HepG2 (cell line): ENCODE results near the gene ANKRD44. TPM values are rescaled to one million over a fixed set of nuclear protein-coding genes. Genes with fewer than 3 reads are reported as not detected.

ENCODE experiments used
- ATAC-seq: fragments of 200-7000 bp; cut with Tn5 transposase; 3 replicates; pipeline ENCODE4 v1.9.1; 2020; ENCODE audit warnings: mild to moderate bottlenecking, moderate library complexity
- BruUV-seq: library from RNA; stranded (reverse); fragments of 400-500 nt; replicated peaks from 2 replicates; lab custom pipeline; 2021; lab: Mats Ljungman, UMichigan
- CTCF ChIA-PET: fragments of 300-600 bp; formaldehyde crosslinking; extraction: SDS; loops from one replicate; lab custom pipeline; 2021; ENCODE audit warnings: low total read pairs, inconsistent platforms, low intra/inter-chr PET ratio; lab: Yijun Ruan, JAX
- POLR2A ChIA-PET: fragments of 350-600 bp; sonication (Branson Sonifier 250); formaldehyde crosslinking; loops from one replicate; lab custom pipeline; 2020; ENCODE audit warnings: antibody characterized with exemption, inconsistent platforms; lab: Yijun Ruan, JAX
- DNase-seq: peaks from one replicate; pipeline ENCODE4 v3.0.0-alpha.2; 2015; ENCODE audit warnings: low spot score
- FAIRE-seq: peaks from 3 replicates; lab custom pipeline; 2011; peaks lifted over from hg19 to GRCh38; lab: Jason Lieb, UNC
- H2AFZ ChIP-seq: one replicate; pipeline ENCODE4 v1.6.1; 2011; ENCODE audit warnings: low read length, inconsistent platforms
- H3K27ac ChIP-seq: fragments of 300-600 bp; 3 replicates; pipeline ENCODE4 v1.8.0; 2011; ENCODE audit warnings: mixed run types, mild to moderate bottlenecking, mixed read lengths, low read length, inconsistent platforms; ENCODE audit not compliant: insufficient read depth; ENCODE audit errors: extremely low read length
- H3K27me3 ChIP-seq, 2 experiments: fragments of 200-600 bp in 1 of 2; 2 replicates in 1 of 2; 3 replicates in 1 of 2; pipeline versions ENCODE4 v1.6.0 to v1.8.0; 2011; ENCODE audit warnings: low read length in 2 of 2, mild to moderate bottlenecking in 2 of 2, moderate library complexity in 2 of 2, inconsistent platforms in 1 of 2; ENCODE audit not compliant: insufficient read depth in 2 of 2, control insufficient read depth in 1 of 2
- H3K36me3 ChIP-seq, 2 experiments: fragments of 200-600 bp in 1 of 2; replicated peaks in 1 of 2; 2 replicates in 1 of 2; 3 replicates in 1 of 2; pipeline versions ENCODE4 v1.5.1 to v1.8.0; 2011; ENCODE audit warnings: low read length in 2 of 2, inconsistent platforms in 1 of 2; ENCODE audit not compliant: insufficient read depth in 2 of 2, control insufficient read depth in 1 of 2
- H3K4me1 ChIP-seq: 2 replicates; pipeline ENCODE4 v1.5.1; 2012; ENCODE audit warnings: low read length, inconsistent platforms; ENCODE audit not compliant: insufficient read depth
- H3K4me2 ChIP-seq: 2 replicates; pipeline ENCODE4 v1.6.0; 2011; ENCODE audit warnings: low read depth, low read length, inconsistent platforms
- H3K4me3 ChIP-seq, 3 experiments: fragments of 200-600 bp in 1 of 3; sonication (generic), shearing (Covaris generic) in 1 of 3; replicated peaks in 1 of 3; 2 replicates each; pipeline ENCODE4 v1.5.1; 2011 to 2016; ENCODE audit warnings: low read length in 3 of 3, inconsistent platforms in 2 of 3, low read depth in 2 of 3, mild to moderate bottlenecking in 2 of 3, control low read depth in 1 of 3, mixed read lengths in 1 of 3; ENCODE audit not compliant: insufficient read depth in 1 of 3
- H3K79me2 ChIP-seq: one replicate; pipeline ENCODE4 v1.6.1; 2011; ENCODE audit warnings: low read length, inconsistent platforms; ENCODE audit not compliant: insufficient read depth
- H3K9ac ChIP-seq: 2 replicates; pipeline ENCODE4 v1.6.0; 2011; ENCODE audit warnings: mild to moderate bottlenecking, low read depth, low read length, inconsistent platforms; ENCODE audit not compliant: insufficient read depth
- H3K9me3 ChIP-seq: 2 replicates; pipeline ENCODE4 v1.5.1; 2012; ENCODE audit warnings: mild to moderate bottlenecking, low read length
- H4K20me1 ChIP-seq: 2 replicates; pipeline ENCODE4 v1.6.0; 2011; ENCODE audit warnings: inconsistent platforms, mild to moderate bottlenecking, low read length, moderate library complexity; ENCODE audit not compliant: insufficient read depth
- BCL6 ChIP-seq: IDR thresholded peaks from 2 replicates; pipeline ENCODE4 v1.6.1; 2016; ENCODE audit warnings: missing genetic modification reagents, missing compliant biosample characterization
- BRCA1 ChIP-seq: sonication (generic); formaldehyde crosslinking; IDR thresholded peaks from 2 replicates; pipeline ENCODE4 v1.4.0; 2020; ENCODE audit warnings: missing genetic modification reagents
- CC2D1A ChIP-seq: sonication (generic); formaldehyde crosslinking; IDR thresholded peaks from 2 replicates; pipeline ENCODE4 v1.8.1; 2023; ENCODE audit warnings: mild to moderate bottlenecking, missing genetic modification reagents
- FLYWCH1 ChIP-seq: sonication (generic); formaldehyde crosslinking; IDR thresholded peaks from 2 replicates; pipeline ENCODE4 v1.8.1; 2023; ENCODE audit warnings: mild to moderate bottlenecking, missing genetic modification reagents
- HIVEP1 ChIP-seq: sonication (generic); formaldehyde crosslinking; IDR thresholded peaks from 2 replicates; pipeline ENCODE4 v1.4.0; 2020; ENCODE audit warnings: mild to moderate bottlenecking, missing genetic modification reagents
- HMG20A ChIP-seq: IDR thresholded peaks from 2 replicates; pipeline ENCODE4 v1.6.1; 2016; ENCODE audit warnings: borderline replicate concordance
- MED8 ChIP-seq: sonication (generic); formaldehyde crosslinking; IDR thresholded peaks from 2 replicates; pipeline ENCODE4 v1.8.1; 2023; ENCODE audit warnings: mild to moderate bottlenecking, missing genetic modification reagents; ENCODE audit not compliant: insufficient replicate concordance
- PPARG ChIP-seq: conservative IDR thresholded peaks from 2 replicates; pipeline ENCODE4 v1.6.1; 2016; ENCODE audit warnings: missing biosample characterization, missing genetic modification reagents
- SMAD3 ChIP-seq: sonication (generic); formaldehyde crosslinking; IDR thresholded peaks from 2 replicates; pipeline ENCODE4 v1.4.0; 2020; ENCODE audit warnings: missing genetic modification reagents
- SP140L ChIP-seq: sonication (generic); formaldehyde crosslinking; IDR thresholded peaks from 2 replicates; pipeline ENCODE4 v1.4.0; 2020; ENCODE audit warnings: missing genetic modification reagents, borderline replicate concordance
- SRSF1 ChIP-seq: fragments of 200-400 bp; formaldehyde crosslinking; optimal IDR thresholded peaks from 2 replicates; pipeline ENCODE3; 2017; ENCODE audit warnings: mild to moderate bottlenecking, low read depth, low read length, moderate library complexity
- STAG1 ChIP-seq: sonication (generic); formaldehyde crosslinking; IDR thresholded peaks from 2 replicates; pipeline ENCODE4 v1.4.0; 2020; ENCODE audit warnings: missing genetic modification reagents
- ZNF136 ChIP-seq: sonication (generic); formaldehyde crosslinking; IDR thresholded peaks from 2 replicates; pipeline ENCODE4 v1.8.1; 2022; ENCODE audit warnings: low read depth, mild to moderate bottlenecking, moderate library complexity, missing genetic modification reagents
- ZNF331 ChIP-seq: sonication (generic); formaldehyde crosslinking; IDR thresholded peaks from 2 replicates; pipeline ENCODE4 v1.4.0; 2020; ENCODE audit warnings: missing genetic modification reagents
- ZNF552 ChIP-seq: sonication (generic); formaldehyde crosslinking; IDR thresholded peaks from 2 replicates; pipeline ENCODE4 v1.9.0; 2022; ENCODE audit warnings: missing genetic modification reagents, mild to moderate bottlenecking, borderline replicate concordance
- ZNF746 ChIP-seq: sonication (generic); formaldehyde crosslinking; IDR thresholded peaks from 2 replicates; pipeline ENCODE4 v1.8.0; 2022; ENCODE audit warnings: mild to moderate bottlenecking, missing genetic modification reagents
- ZNF773 ChIP-seq: sonication (generic); formaldehyde crosslinking; IDR thresholded peaks from 2 replicates; pipeline ENCODE4 v1.4.0; 2020; ENCODE audit warnings: missing genetic modification reagents, borderline replicate concordance
- ZNF816 ChIP-seq: sonication (generic); formaldehyde crosslinking; IDR thresholded peaks from 2 replicates; pipeline ENCODE4 v1.8.0; 2022; ENCODE audit warnings: missing genetic modification reagents, mild to moderate bottlenecking, borderline replicate concordance
- WGBS: methylation state at CpG from one replicate; pipeline ENCODE4 v1.1.6; 2017; ENCODE audit warnings: low lambda C conversion rate; 5-methylcytosine and 5-hydroxymethylcytosine counted together
- in situ Hi-C: cut with HindIII; loops from 2 replicates; pipeline ENCODE4 v1.10.0; 2017; ENCODE audit warnings: low pct_unique_long_range_greater_than_20kb; ENCODE audit not compliant: extremely low pct_ligation_motif_present
- intact Hi-C: fragments of 100-400 bp; cut with micrococcal nuclease; formaldehyde crosslinking; loops from one replicate; pipeline ENCODE4 v1.10.0; 2022; ENCODE audit not compliant: unreplicated experiment
- polyA plus RNA-seq, 8 experiments: library from polyadenylated mRNA; depleted of rRNA in 3 of 8; stranded (reverse) in 7 of 8; unstranded in 1 of 8; fragments of >200 nt; fragmentation: Illumina TruSeq in 4 of 8; extraction: Trizol in 4 of 8; gene quantifications; 2 replicates each; pipeline versions ENCODE4 v1.2.1 to v1.2.3, GENCODE V29; 2011 to 2016; ENCODE audit warnings: low read depth in 4 of 8, missing spikeins in 1 of 8, mixed read lengths in 1 of 8; ENCODE audit not compliant: insufficient read depth in 1 of 8
- total RNA-seq, 5 experiments: library from RNA; depleted of rRNA; stranded (reverse); fragments of >200 nt; fragmentation: Illumina TruSeq; extraction: Trizol; gene quantifications; 2 replicates each; pipeline ENCODE4 v1.2.3, GENCODE V29; 2016; ENCODE audit warnings: low read depth in 1 of 5
- TF ChIP-seq, protein P1 (sequence below): sonication (generic); formaldehyde crosslinking; IDR thresholded peaks from 2 replicates; pipeline ENCODE4 v1.5.1; 2020; ENCODE audit warnings: mild to moderate bottlenecking, missing genetic modification reagents, moderate library complexity

ANKRD44 gene
- total and polyA plus RNA-seq, 2 of the 13 experiments (the other 11 are each of a cell fraction or from before 2014, with no cell fraction given), result 0.04 to 0.11 TPM

DNA sequence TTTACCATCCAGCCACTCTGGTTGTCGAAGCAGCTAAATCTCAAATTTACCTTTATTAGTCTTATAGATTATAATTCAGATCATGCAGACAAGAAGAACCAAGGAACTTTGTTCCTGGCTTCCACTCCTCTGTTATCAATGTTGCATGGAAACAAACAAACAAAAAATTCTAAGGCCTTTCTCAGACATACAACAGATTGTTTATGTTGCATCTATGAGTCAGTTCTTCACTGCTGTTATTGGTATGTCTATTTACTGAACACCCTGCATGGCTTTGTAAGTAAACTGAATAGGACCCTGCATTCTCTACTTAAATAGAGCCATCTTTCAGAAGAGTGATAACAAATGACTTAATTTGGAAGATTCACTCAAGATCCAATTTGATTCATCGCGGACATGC is 1.6 kb upstream of the ANKRD44 start:
- WGBS, result 46% methylated on average over 3 of the region's 3 CpGs
- TF ChIP-seq ZNF773 (CRISPR knock-in tag) (no peak), STAG1 (CRISPR knock-in tag) (no peak), SMAD3 (no peak), ZNF552 (CRISPR knock-in tag) (no peak), ZNF816 (CRISPR knock-in tag) (no peak), HMG20A (no peak)
- TF ChIP-seq, protein P1, sequence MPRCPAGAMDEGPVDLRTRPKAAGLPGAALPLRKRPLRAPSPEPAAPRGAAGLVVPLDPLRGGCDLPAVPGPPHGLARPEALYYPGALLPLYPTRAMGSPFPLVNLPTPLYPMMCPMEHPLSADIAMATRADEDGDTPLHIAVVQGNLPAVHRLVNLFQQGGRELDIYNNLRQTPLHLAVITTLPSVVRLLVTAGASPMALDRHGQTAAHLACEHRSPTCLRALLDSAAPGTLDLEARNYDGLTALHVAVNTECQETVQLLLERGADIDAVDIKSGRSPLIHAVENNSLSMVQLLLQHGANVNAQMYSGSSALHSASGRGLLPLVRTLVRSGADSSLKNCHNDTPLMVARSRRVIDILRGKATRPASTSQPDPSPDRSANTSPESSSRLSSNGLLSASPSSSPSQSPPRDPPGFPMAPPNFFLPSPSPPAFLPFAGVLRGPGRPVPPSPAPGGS, result no peak
- Histone ChIP-seq H3K27me3 (peaks cover 0 to 47% of the 10 kb centered on the region in 2 experiments; a peak in 4 of 5 replicates), H3K36me3 (no peaks in the 10 kb centered on the region), H3K9ac (no peak overlapping the region), H3K9me3 (no peaks in the 10 kb centered on the region), H3K4me1 (peaks cover 11% of the 10 kb centered on the region), H3K4me2 (no peak overlapping the region), H3K4me3 (no peak overlapping the region), H2AFZ (no peak overlapping the region), H3K79me2 (no peaks in the 10 kb centered on the region), H3K27ac (no peak overlapping the region), H4K20me1 (no peaks in the 10 kb centered on the region)
- intact Hi-C loops (no loop called here), in situ Hi-C loops (no loop called here)
- POLR2A ChIA-PET, result no interaction called here
- CTCF ChIA-PET, result no interaction called here
- FAIRE-seq, result no peak
- no peak for DNase-seq
- BruUV-seq, result no TSS peak
- no peak for ATAC-seq

DNA sequence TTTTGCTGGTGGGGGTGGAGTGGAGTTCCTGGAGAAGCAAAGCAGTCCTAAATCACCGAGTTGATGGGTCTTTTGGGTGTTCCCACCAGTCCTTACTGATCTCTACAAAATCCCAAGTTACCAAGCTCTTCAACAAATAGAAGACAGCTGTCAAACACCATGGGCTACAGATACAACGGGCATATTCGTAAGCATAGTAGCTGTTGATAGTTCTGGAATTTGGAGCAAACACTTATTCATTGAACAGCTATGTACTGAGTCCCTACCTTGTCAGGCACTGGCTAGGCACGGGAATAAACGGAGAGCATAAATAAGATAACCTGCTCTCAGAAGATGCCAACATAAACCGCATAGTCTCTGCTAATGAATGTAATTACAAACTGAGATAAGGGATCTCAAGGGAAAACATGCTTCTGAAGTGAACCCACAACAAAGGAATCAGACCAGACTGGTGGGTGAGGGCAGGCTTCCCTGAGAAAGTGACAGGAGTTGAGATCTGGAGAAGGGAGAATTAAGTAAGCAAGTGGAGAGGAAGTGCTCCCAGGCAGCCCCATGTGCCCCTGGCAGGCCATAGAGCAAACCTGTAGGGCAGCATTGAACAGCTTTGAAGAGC is 947 bp upstream of the ANKRD44 start:
- WGBS, result 3% methylated on average over 6 of the region's 6 CpGs
- FAIRE-seq, result no peak
- H3K27me3 ChIP-seq, result peaks cover 0 to 52% of the 10 kb centered on the region in 2 experiments; a peak in 4 of 5 replicates
- in situ Hi-C loops (no loop called here), intact Hi-C loops (loop anchor here (1.0 kb wide), 1 partner anchor 120 kb away; no protein-coding TSS in a partner anchor)
- H3K4me1 ChIP-seq, result peaks cover 11% of the 10 kb centered on the region
- ChIA-PET CTCF (no interaction called here), POLR2A (no interaction called here)
- peak; percentile 15 for DNase-seq
- H4K20me1 ChIP-seq, result no peaks in the 10 kb centered on the region
- H3K9ac ChIP-seq, result no peak overlapping the region
- no TSS peak for BruUV-seq
- peak overlapping the region; percentile 61 for H2AFZ ChIP-seq
- peak; percentile 3; the same call in 1 of the 3 replicates for ATAC-seq
- H3K79me2 ChIP-seq, result no peaks in the 10 kb centered on the region
- no peaks in the 10 kb centered on the region for H3K36me3 ChIP-seq
- H3K27ac ChIP-seq, result no peak overlapping the region
- H3K4me2 ChIP-seq, result peak overlapping the region; percentile 84
- H3K4me3 ChIP-seq, result peak overlapping the region in 1 of 3 experiments; percentile 76; a peak in 2 of 6 replicates
- no peaks in the 10 kb centered on the region for H3K9me3 ChIP-seq
- TF ChIP-seq CC2D1A (CRISPR knock-in tag) (no peak), BCL6 (CRISPR knock-in tag) (no peak), ZNF331 (no peak), BRCA1 (no peak), PPARG (CRISPR knock-in tag) (no peak), ZNF746 (CRISPR knock-in tag) (no peak), FLYWCH1 (CRISPR knock-in tag) (no peak), SP140L (no peak), HIVEP1 (no peak), MED8 (CRISPR knock-in tag) (no peak), ZNF136 (CRISPR knock-in tag) (no peak), SRSF1 (no peak)
